GM12874 (cell line): Measurements from ENCODE around the gene NAXE.

ENCODE experiments used
- CTCF ChIP-seq: IDR thresholded peaks from 2 replicates; pipeline ENCODE4 v1.5.1; 2011; ENCODE audit warnings: low read depth, mild to moderate bottlenecking, control low read depth, low read length, moderate library complexity; ENCODE audit not compliant: insufficient read depth

The NAXE gene

GRCh38 chr1:156591432-156592157 lies at the start of gene NAXE:
Gene NAXE, plus strand, starts transcription at chr1:156591776. Its CDS starts 29 bp downstream, at chr1:156591805.
- TF ChIP-seq CTCF, result no peak

- TF ChIP-seq CTCF, result no peak
Observed at GRCh38 chr1:156543066-156543465, 48.5 kb upstream of the NAXE start.

GRCh38 chr1:156544592-156545102 lies 46.9 kb upstream of the NAXE start:
- no peak for TF ChIP-seq CTCF

- TF ChIP-seq CTCF, result no peak
Observed at GRCh38 chr1:156546267-156546666, 45.3 kb upstream of the NAXE start.

GRCh38 chr1:156547434-156547833 lies 44.1 kb upstream of the NAXE start:
- no peak for TF ChIP-seq CTCF

- no peak for TF ChIP-seq CTCF
Observed at GRCh38 chr1:156547982-156548381, 43.6 kb upstream of the NAXE start.

- TF ChIP-seq CTCF, result no peak
Observed at GRCh38 chr1:156549390-156549789, 42.2 kb upstream of the NAXE start.
